GM19239 (cell line): ENCODE data around the gene NPIPB8.
"Not testable (repeated sequence)": the region's sequence is repeated elsewhere in the genome, so short reads cannot be mapped to it uniquely, and the experiment has no call there.

ENCODE experiments used
- DNase-seq: peaks from one replicate; pipeline ENCODE4 v3.0.0; 2011; ENCODE audit warnings: low spot score; ENCODE audit not compliant: insufficient read length
- FAIRE-seq: peaks from 2 replicates; lab custom pipeline; 2011; peaks lifted over from hg19 to GRCh38; lab: Jason Lieb, UNC

NPIPB8 gene

DNA sequence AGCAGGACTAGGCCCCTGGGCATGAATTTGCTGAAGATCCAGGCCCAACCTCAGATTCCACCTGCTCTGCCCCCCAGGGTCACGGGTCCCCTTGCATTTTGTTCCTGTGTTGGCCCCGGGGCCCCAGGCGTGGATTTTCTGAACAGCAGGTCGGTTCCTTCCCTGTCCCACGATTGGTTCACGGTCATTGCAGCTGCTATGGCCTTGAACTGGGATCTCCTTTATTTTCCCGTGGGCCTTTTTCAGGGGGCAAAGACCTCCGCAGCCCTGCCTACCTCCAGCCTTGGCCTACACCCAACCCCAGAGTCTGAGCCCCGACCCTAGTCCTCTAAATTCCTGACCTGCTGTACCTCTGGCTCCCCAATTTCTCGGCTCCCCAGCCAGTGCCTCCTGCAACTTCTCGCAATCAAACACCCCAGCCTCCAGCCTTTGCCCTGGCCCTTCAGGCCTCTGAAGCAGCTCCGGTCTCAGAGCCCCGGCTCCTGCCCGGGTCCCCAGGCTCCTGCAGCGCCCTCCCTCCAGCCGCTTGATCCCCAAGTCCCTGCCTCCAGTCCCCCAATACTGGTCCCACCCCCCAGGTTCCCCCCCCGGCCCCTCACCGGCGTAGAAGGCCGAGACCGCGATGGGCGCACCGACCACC is 15.2 kb upstream of the NPIPB8 start:
- not testable (repeated sequence) for DNase-seq, FAIRE-seq

DNA sequence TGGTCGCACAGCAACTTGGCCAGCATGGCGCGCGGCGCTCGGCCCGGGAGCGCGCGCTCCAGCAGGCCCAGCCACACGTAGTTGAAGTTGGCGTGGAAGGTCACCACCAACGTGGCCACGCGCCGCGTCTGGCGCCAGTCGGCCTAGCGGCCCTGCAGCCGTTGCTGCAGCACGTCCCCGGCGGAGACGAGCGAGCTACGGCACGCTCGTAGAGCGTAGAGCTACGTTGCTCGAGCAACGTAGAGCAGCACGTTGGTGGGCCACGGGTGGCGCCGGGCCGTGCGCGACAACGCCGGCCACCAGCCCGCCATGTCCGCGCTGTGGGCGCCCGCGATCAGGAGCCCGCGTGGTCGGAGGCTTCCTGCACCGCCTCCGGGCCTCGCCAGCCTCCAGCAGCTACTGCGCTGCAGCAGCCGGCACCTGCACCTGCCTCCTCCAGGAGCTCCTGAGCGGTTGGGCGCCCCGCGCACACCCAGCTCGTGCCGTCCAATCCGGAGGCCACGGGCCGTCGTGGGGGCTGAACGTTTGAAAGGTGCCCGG is 14.6 kb upstream of the NPIPB8 start:
- DNase-seq (peak; percentile 36), FAIRE-seq (no peak)

- not testable (repeated sequence) for FAIRE-seq, DNase-seq
Observed at GRCh38 chr16:28630905-28631304, 7.0 kb upstream of the NPIPB8 start.

DNA sequence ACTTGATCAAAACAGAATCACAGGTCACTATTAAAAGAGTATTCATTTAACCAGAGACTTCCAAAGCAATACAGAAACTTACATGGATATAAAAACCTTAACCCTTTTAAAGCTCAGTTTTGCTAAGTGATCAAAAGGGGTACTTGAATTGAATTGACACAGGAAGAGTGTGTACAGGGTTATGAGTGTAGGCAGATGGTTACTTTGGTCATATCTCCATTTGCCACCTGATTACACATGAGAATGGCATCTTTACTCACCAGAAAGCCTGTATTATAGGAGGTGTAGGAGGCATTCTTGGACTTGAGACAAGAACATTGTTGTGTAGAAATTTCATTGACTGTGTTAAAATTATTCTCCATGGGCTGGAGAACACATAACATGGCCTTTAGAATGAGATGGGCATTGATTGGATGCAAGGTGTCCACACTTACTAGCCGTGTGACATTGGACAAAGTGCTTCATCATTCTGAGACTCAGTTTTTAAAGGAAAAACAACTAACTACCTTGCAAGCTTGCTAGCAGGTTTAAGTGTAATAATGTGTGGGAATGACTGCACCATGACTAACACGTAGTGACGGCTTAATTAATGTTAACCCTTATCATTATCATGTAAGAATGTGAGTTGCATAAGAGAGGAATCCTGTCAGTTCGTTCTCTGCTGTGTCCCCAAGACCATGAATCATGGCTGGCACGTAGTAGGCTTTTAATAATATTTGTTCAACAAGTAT is 1.6 kb upstream of the NPIPB8 start:
- FAIRE-seq, DNase-seq: not testable (repeated sequence)

DNA sequence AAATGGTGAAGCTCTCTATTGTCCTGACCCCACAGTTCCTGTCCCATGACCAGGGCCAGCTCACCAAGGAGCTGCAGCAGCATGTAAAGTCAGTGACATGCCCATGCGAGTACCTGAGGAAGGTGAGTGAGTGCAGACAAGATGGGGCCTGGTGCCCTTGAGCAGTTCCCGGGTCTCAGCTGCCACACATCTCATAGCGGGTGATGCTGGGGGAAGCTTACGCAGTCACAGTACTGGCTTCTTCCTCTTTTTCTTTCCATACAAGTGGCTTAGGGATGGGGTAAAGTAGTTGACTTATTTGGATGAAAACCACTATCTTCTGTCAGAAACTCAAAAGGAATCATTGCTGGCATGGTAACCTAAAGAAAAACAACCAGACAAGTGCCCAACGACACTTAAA is 494 bp downstream of the NPIPB8 start:
- not testable (repeated sequence) for DNase-seq, FAIRE-seq

- FAIRE-seq, DNase-seq: not testable (repeated sequence)
Observed at GRCh38 chr16:28639959-28640358, 2.1 kb downstream of the NPIPB8 start.

DNA sequence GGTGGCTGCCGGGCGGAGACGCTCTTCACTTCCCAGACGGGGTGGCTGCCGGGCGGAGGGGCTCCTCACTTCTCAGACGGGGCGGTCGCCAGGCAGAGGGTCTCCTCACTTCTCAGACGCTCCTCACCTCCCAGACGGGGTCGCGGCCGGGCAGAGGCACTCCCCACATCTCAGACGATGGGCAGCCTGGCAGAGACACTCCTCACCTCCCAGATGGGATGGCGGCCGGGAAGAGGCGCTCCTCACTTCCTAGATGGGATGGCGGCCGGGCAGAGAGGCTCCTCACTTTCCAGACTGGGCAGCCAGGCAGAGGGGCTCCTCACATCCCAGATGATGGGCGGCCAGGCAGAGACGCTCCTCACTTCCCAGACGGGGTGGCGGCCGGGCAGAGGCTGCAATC is 28.4 kb downstream of the NPIPB8 start:
- FAIRE-seq, DNase-seq: not testable (repeated sequence)

DNA sequence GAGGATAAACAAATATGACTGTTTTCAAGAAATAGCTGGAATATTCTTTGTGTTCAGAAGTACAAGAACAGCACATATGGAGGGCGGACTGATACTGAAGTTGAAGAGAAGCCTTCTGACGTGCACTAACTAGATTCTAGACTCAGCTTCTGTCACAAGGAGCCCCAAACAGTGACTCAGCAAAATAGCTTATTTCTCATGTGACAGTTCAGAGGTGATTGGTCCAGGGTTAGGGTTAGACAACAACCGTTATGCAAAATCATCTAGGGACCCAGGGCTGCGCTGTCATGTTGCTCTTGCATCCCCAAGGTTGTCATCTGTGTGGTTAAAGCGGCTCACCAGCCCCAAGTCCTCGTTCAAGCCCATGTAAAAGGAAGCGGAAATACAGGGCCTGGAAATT is 29.6 kb downstream of the NPIPB8 start:
- DNase-seq, FAIRE-seq: not testable (repeated sequence)

DNA sequence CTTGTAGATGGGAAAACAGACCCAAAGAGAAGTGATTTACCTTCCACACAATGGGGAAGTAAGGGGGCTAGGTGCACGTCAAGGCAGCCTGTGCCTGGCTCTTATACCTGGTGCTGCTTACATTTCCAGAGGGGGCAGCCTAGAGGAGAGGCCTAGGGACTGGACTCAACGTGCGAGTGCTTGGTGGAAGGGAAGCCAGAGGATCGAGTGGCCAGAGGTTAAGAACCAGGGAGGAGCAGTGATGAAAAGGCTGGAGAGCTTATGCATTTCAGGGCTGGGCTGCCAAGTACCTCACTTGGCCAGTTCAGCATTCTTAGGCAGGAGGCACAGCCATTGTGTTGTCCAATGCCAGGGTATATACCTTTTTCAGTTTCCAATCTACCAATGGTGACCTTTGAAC is 30.3 kb downstream of the NPIPB8 start:
- not testable (repeated sequence) for DNase-seq, FAIRE-seq

DNA sequence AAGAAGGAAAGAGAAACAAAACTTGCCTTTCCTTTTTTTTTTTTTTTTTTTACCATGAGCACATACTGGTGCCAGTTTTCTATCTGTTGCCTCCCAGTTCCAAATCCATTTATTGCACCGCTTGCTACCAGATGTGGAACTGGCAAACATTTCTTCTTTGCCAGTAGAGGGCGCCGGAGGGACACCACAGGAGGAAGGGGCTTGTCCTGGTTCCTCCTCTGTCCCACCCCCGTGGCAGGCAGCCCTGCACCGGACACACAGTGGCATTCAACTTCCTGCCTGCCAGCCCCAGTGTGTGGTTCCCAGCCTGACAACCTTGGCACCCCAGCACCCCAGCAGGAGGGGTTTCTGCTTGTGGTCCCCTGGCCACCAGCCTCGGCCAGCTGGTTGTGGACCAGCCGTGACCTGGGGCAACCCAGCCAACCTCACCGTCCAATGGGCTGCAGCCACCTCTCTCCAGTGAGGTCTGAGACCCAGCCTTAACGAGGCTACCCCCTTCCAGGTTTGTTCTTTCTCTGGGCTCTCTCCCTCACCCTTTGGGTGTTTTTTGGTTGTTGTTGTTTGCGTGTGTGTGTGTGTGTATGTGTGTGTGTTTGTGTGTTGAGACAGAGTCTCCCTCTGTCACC is 50.6 kb downstream of the NPIPB8 start:
- not testable (repeated sequence) for DNase-seq, FAIRE-seq

DNA sequence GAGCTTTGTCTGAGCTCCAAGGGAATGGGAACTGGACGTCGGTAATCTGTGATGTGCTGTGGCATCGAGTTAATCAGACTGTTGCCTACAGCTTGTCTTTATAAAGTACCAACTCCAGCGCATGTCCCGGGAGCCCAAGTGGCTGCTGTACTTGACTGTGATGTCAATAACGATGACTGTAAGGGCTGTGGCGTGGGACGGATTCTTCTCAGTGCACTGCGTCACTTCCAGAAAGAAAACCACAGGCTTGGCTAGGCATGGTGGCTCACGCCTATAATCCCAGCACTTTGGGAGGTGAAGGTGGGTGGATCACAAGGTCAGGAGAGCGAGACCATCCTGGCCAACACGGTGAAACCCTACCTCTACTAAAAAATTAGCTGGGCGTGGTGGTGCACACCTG is 51.6 kb downstream of the NPIPB8 start:
- DNase-seq, FAIRE-seq: not testable (repeated sequence)

DNA sequence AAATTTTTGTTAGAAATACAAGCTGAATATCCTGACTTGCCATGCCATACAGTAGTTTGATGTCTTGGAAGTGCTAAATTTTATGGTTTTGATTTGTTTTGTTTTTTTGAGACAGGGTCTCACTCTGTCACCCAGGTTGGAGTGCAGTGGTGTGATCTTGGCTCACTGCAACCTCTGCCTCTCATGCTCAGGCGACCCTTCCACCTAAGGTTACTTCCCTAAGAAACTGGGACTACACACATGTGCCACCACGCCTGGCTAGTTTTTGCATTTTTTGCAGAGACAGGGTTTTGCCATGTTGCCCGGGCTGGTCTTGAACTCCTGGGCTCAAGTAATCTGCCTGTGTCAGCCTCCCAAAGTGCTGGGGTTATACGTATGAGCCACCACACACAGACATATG is 53.9 kb downstream of the NPIPB8 start:
- not testable (repeated sequence) for DNase-seq, FAIRE-seq

- not testable (repeated sequence) for DNase-seq
Observed at GRCh38 chr16:28693257-28693950, 55.5 kb downstream of the NPIPB8 start.

DNA sequence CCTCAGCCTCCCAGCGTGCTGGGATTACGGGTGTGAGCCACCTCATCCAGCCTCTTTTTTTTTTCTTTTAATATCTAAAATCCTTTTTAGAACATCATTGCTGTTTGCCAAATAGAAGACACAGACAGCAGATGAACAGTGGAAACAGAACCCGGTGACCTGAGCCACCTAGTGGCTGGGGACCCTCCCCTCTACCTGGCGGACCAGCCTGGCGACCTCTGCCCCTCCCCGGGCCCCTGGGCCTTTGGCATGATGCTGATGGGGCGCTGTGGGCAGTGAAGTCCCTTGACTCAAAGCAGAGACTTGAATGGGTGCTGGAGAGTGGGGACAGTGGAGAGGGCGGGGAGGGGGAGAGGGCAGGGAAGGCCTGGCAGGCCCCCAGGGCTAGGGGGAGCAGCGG is 61.9 kb downstream of the NPIPB8 start:
- DNase-seq, FAIRE-seq: not testable (repeated sequence)

More at GRCh38 chr16:28693257-28693950, 55.5 kb downstream of the NPIPB8 start:
- not testable (repeated sequence) for FAIRE-seq

GRCh38 chr16:28700349-28700748 is 62.5 kb downstream of the NPIPB8 start:
- not testable (repeated sequence) for FAIRE-seq, DNase-seq

- DNase-seq, FAIRE-seq: not testable (repeated sequence)
Observed at GRCh38 chr16:28701384-28701783, 63.5 kb downstream of the NPIPB8 start.

DNA sequence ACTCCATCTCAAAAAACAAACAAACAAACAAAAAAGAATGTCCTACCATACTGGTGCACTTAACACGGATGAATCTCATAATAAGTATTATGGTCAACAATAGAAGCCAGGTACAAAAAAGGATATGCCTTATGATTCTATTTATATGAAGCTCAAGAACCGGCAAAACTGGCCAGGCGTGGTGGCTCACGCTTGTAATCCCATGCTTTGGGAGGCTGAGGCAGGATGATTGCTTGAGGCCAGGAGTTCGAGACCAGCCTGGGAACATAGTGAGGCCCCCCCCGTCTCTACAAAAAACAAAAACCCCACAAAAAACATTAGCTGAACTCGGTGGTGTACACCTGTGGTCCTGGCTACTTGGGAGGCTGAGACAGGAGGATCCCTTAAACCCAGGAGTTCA is 66.4 kb downstream of the NPIPB8 start:
- not testable (repeated sequence) for DNase-seq

More for the DNA sequence above, 66.4 kb downstream of the NPIPB8 start:
- not testable (repeated sequence) for FAIRE-seq
